Gastrocnemius medialis (tissue), 4 donors: ENCODE measurements around the gene KCNC1.

Source experiments
- CTCF ChIP-seq, 5 experiments: fragments of 450-650 bp in 3 of 5; fragments of 200-600 bp in 2 of 5; sonication (generic) in 2 of 5; IDR thresholded peaks in 4 of 5; conservative IDR thresholded peaks in 1 of 5; 1 replicate in 4 of 5; 2 replicates in 1 of 5; pipeline ENCODE4 v1.5.1; 2016 to 2019; ENCODE audit warnings: antibody characterized with exemption in 5 of 5, mild to moderate bottlenecking in 3 of 5, moderate library complexity in 3 of 5
- POLR2A ChIP-seq, 2 donors: fragments of 450-650 bp; IDR thresholded peaks; one replicate each; pipeline ENCODE4 v1.6.1; 2017; ENCODE audit warnings: antibody characterized with exemption in 2 of 2, mild to moderate bottlenecking in 2 of 2, moderate library complexity in 2 of 2

- no peak for TF ChIP-seq CTCF (IDR thresholded peaks at IDR 0.05 in 4 of 5, conservative IDR thresholded peaks at IDR 0.05 in 1 of 5)
- no peak for TF ChIP-seq POLR2A (IDR thresholded peaks at IDR 0.05)
Measured at GRCh38 chr11:17765356-17766072, 30.9 kb downstream of the KCNC1 start.
